Stomach smooth muscle (tissue), 2 donors: ENCODE data around the gene TBC1D1.

Experiments
- H3K27ac ChIP-seq: one replicate; pipeline ENCODE4 v1.7.0; 2013; ENCODE audit warnings: mild to moderate bottlenecking, low read length, inconsistent platforms
- H3K27me3 ChIP-seq, 2 donors: one replicate each; pipeline ENCODE4 v1.7.0; 2013; ENCODE audit warnings: low read length in 2 of 2; ENCODE audit not compliant: insufficient read depth in 2 of 2, control insufficient read depth in 1 of 2
- H3K36me3 ChIP-seq, 2 donors: one replicate each; pipeline ENCODE4 v1.7.0; 2013; ENCODE audit warnings: low read length in 2 of 2; ENCODE audit not compliant: control insufficient read depth in 2 of 2, insufficient read depth in 2 of 2
- H3K4me1 ChIP-seq: one replicate; pipeline ENCODE4 v1.7.0; 2013; ENCODE audit warnings: low read length; ENCODE audit not compliant: control insufficient read depth, insufficient read depth
- H3K4me3 ChIP-seq, 2 donors: one replicate each; pipeline ENCODE4 v1.7.0; 2013; ENCODE audit warnings: low read length in 2 of 2
- H3K9ac ChIP-seq, 2 donors: one replicate each; pipeline ENCODE4 v1.7.0; 2013; ENCODE audit warnings: low read length in 2 of 2, mild to moderate bottlenecking in 1 of 2
- H3K9me3 ChIP-seq, 2 donors: one replicate each; pipeline ENCODE4 v1.7.0; 2013; ENCODE audit warnings: low read length in 2 of 2; ENCODE audit not compliant: control insufficient read depth in 2 of 2
- donor health status: healthy.
- donor health status: Pancreatic carcinoma.

TBC1D1 gene

DNA sequence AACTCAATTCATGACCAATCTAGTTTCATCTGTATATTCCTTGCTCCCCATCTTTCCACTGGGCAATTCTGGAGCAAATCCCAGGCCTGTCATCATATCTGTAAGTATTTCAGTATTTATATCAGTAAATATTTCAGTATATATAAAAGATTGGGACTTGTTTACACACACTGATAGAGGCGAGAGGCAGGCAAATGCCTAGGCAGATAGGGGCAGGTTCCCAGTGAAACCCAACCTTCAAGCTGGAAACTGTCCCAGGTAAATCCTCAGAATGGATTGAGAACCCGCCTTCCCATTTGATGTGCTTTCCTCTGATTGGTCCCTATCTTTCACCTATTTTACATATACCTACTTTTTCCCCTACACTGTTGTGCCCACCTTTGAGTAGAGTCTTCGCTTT, 23.8 kb upstream of the TBC1D1 start:
- no peak overlapping the region for H3K9ac ChIP-seq
- H3K4me3 ChIP-seq = no peak overlapping the region
- no peaks in the 10 kb centered on the region for H3K27me3 ChIP-seq
- H3K27ac ChIP-seq = peak overlapping the region; percentile 31
- no peaks in the 10 kb centered on the region for H3K9me3 ChIP-seq
- H3K36me3 ChIP-seq = peaks cover 10% of the 10 kb centered on the region in 2 donors
- peaks cover 16% of the 10 kb centered on the region for H3K4me1 ChIP-seq

DNA sequence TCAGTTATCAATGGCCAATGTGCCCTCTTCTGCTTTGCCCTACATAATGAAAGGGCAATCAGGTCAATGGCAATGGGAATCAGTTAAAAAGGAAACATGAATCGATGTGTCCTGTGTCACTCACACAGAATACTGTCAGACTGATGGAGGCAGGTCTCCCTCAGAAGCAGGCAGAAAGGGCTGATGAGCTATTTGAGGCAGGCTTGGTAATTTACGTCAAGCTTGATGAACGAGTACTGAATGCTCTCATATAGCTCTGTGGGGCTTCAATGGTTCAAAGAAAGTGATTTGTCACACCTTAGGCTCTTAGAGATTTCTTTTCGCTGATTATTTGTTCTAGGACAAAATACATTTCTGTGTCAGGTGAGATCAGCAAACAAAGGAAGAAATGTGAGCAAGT, 22.6 kb upstream of the TBC1D1 start:
- Histone ChIP-seq H3K4me3 (no peak overlapping the region), H3K36me3 (peaks cover 5% of the 10 kb centered on the region in 2 donors), H3K27ac (no peak overlapping the region), H3K4me1 (peaks cover 16% of the 10 kb centered on the region), H3K9me3 (no peaks in the 10 kb centered on the region), H3K9ac (no peak overlapping the region), H3K27me3 (no peaks in the 10 kb centered on the region)

DNA sequence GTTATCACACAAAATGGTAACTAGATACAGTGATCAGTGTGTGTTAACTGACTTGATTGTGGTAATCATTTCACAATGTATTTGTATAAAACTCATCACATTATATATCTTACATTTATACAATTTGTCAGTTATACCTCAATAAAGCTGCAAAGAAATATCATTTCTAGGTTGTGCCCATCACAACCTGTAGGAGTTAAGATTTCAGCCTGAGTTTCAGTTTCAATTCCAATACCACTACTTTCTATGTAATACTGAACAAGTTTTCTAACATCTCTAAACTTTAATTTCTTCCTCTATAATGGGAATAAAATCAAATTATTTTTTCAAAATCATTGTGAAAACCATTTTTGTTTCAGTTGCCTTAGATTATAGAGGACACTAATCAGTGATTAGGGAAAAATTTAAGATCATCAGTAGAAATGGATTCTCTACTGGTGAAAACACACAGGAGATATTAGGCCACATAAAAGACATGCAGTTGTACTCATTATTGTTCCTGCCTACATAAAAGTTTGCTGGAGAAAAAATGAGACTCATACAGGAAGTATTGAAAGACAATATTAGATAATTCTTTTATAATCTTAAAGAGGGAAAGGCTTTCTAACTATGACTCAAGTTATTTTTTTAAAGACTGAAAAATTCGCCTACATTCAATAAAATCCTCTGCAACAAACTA, 18.4 kb upstream of the TBC1D1 start:
- Histone ChIP-seq H3K36me3 (peaks cover 0 to 3% of the 10 kb centered on the region in 2 donors), H3K27ac (peak overlapping the region; percentile 4), H3K27me3 (no peaks in the 10 kb centered on the region), H3K4me1 (peaks cover 9% of the 10 kb centered on the region), H3K9me3 (no peaks in the 10 kb centered on the region), H3K9ac (no peak overlapping the region), H3K4me3 (no peak overlapping the region)

DNA sequence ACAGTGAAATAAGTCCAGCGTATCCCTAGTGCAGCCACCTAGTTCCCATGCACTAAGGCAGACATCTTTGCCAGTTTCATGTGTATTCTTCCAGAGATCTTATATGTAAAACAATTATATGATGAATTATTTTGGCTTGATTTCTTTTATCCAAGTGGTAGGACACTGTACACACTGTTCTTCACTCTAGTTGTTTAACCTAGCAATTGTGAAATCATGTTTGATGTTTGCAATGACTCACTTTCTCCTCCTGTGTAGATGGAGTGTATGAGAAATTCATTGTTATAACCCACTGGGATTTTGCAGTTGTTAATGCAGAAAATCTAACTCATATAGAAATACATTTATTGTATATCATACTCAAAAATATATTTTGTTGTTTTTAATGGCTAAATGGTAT, 17.5 kb upstream of the TBC1D1 start:
- no peaks in the 10 kb centered on the region for H3K9me3 ChIP-seq
- peaks cover 0 to 3% of the 10 kb centered on the region in 2 donors for H3K36me3 ChIP-seq
- H3K4me3 ChIP-seq = no peak overlapping the region
- H3K9ac ChIP-seq = no peak overlapping the region
- peak overlapping the region; percentile 80 for H3K27ac ChIP-seq
- H3K4me1 ChIP-seq = peaks cover 12% of the 10 kb centered on the region
- no peaks in the 10 kb centered on the region for H3K27me3 ChIP-seq

DNA sequence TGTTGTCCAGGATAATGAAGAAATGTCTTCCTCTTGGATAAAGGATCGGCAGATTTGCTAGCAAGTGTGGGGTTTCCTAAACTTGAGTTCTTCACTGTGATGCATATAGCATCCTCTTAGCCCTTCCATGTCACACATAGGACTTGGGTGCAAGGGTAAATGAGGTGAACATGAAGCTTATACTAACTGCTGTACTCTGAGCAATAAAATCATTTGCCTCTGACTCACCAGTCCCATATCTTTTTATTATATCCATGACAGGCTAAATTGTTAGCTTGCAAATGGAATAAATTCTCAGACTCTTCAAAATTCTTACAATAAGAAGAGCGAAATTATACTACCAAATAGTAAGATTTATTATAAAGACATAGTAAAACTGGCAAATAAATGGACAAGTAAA, 14.7 kb upstream of the TBC1D1 start:
- Histone ChIP-seq H3K4me3 (no peak overlapping the region), H3K9ac (no peak overlapping the region), H3K27ac (peak overlapping the region; percentile 77), H3K4me1 (peaks cover 12% of the 10 kb centered on the region), H3K9me3 (no peaks in the 10 kb centered on the region), H3K27me3 (no peaks in the 10 kb centered on the region), H3K36me3 (no peaks in the 10 kb centered on the region)

DNA sequence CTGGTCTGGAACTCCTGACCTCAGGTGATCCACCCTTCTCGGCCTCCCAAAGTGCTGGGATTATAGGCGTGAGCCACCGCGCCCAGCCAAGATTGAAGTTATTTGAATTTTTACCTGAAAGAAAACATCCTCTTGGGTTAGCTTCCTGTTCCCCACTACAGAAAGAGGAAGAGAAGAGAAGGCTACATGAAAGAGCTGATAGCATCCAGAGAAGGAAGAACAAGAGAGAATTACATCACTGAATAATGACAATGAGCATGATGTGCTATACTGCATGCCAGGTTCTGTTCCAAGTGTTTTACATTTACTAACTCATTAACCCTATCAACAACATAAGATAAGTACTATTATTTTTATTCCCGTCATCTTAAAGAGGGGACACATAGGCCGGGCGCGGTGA, 11.5 kb upstream of the TBC1D1 start:
- Histone ChIP-seq H3K27me3 (no peaks in the 10 kb centered on the region), H3K9ac (no peak overlapping the region), H3K36me3 (no peaks in the 10 kb centered on the region), H3K9me3 (no peaks in the 10 kb centered on the region), H3K4me3 (no peak overlapping the region), H3K27ac (peak overlapping the region; percentile 77), H3K4me1 (peaks cover 3% of the 10 kb centered on the region)

DNA sequence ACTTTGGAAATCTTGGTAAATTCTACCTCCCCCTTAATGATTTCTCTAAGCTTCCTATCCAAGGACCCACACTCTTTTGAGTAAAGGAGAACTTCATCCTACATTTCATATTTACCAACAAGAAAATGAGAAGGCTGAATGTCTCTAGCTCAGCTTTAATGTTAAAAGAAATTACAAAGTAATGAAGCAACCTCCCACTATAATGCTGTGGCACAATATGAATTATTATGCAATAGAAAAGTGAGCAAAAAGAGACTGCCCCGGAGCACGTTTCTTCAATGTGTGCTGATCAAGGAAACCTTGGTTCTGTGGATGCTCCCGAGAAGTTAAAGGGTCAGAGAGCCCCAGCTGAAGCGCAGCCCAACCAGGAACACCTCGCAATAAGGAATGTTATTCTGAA, 9.1 kb upstream of the TBC1D1 start:
- H3K27me3 ChIP-seq = no peaks in the 10 kb centered on the region

DNA sequence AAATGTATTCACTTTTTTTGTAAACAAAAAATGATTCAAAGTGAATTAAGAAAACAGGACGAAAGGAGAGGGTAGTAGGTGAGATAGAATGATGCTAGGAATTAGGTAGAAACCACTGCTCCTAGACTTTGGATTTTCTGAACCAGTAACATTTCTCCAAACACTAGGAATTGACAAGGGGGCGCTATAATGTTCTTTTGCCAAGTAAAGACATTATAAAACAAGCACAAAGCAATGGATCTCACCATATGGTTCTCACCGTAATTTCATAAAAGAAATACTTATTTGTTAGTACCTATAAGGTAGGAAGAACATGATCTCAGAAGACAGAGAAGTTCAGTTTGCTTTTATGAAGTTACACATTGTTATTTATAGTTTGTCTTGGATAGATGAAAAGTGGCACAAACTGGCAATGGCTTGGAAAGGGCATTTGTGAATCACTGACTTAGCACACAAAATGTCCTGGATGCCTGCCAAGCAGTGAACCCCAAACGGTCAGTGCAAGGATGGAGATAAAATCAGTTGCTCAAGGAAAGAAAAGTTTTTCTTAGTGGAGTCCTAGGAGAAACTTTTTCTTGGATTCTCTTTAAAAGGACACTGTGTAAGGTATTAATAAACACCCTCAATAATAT, 8.1 kb upstream of the TBC1D1 start:
- no peak overlapping the region for H3K27ac ChIP-seq
- H3K36me3 ChIP-seq = no peaks in the 10 kb centered on the region
- H3K4me1 ChIP-seq = peaks cover 26% of the 10 kb centered on the region
- H3K9ac ChIP-seq = no peak overlapping the region
- no peaks in the 10 kb centered on the region for H3K27me3 ChIP-seq
- H3K4me3 ChIP-seq = no peak overlapping the region
- no peaks in the 10 kb centered on the region for H3K9me3 ChIP-seq

More for the DNA sequence above, 9.1 kb upstream of the TBC1D1 start:
- Histone ChIP-seq H3K4me1 (peaks cover 22% of the 10 kb centered on the region), H3K27ac (no peak overlapping the region), H3K4me3 (no peak overlapping the region), H3K36me3 (no peaks in the 10 kb centered on the region), H3K9ac (no peak overlapping the region), H3K9me3 (no peaks in the 10 kb centered on the region)

DNA sequence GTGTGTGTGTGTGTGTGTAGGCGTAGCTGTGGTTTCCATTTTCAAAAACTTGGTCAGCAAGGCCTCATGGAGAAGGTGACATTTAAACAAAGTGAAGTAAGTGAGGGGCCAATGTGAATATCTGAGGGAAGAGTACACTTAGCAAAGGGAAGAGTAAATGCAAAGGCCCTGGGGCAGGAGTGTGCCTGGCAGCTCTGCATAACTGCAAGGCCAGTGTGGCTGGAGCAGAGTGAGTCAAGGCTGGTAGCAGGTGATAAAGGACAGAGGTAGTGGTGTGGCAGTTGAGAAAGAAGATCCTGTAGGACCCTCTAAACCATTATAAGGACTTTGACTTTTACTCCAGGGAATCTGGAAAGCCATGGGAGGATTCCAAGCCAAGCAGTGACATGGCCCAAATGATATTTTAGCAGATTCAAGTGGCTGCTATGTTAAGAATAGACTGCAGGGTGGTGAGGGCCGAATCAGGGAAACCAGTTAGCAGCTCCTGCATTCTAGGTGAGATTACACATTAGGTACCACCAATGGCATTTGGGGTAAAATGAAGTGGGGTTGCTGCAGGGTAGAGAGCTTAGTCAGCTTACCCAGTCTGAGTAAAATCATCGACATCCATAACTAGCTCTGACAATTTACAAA, 5.9 kb upstream of the TBC1D1 start:
- H3K4me1 ChIP-seq = peaks cover 41% of the 10 kb centered on the region
- peak overlapping the region; percentile 66 to 67 for H3K9ac ChIP-seq
- H3K27ac ChIP-seq = peak overlapping the region; percentile 99
- no peaks in the 10 kb centered on the region for H3K9me3 ChIP-seq
- H3K36me3 ChIP-seq = no peaks in the 10 kb centered on the region
- H3K4me3 ChIP-seq = peak overlapping the region in 1 of 2 donors; percentile 44
- no peaks in the 10 kb centered on the region for H3K27me3 ChIP-seq

DNA sequence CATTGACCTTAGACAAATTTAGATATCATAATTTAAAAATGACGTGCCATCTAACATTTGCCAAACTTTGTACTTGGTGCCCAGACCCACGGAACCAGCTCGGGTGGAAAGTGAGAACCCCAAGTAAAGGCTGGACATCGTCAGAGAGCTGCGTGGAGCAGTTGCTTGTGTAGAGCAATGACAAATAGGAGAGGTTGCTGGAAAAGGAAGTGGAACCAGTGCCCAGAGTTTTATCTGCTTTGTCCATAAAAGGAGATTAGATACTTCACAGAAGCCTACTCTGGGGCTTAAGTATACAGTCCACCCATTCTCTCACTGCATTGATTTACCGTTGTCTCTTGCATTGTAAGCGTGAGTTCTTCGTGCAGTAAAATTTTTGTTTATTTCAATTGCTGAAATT, 5.4 kb upstream of the TBC1D1 start:
- peak overlapping the region in 1 of 2 donors; percentile 44 for H3K4me3 ChIP-seq
- peak overlapping the region; percentile 99 for H3K27ac ChIP-seq
- no peaks in the 10 kb centered on the region for H3K36me3 ChIP-seq
- no peaks in the 10 kb centered on the region for H3K27me3 ChIP-seq
- peaks cover 46% of the 10 kb centered on the region for H3K4me1 ChIP-seq
- H3K9me3 ChIP-seq = no peaks in the 10 kb centered on the region
- H3K9ac ChIP-seq = peak overlapping the region; percentile 68 to 69
